MCF 10A (cell line): ENCODE data around the gene ADM2. TPM values are rescaled to one million over a fixed set of nuclear protein-coding genes. Genes with fewer than 3 reads are reported as not detected.

Experiments used
- BruUV-seq: library from RNA; stranded (reverse); fragments of 400-500 nt; replicated peaks from 2 replicates; lab custom pipeline; 2021; lab: Mats Ljungman, UMichigan
- CTCF ChIA-PET: fragments of 300-600 bp; sonication (Branson Sonifier 250); formaldehyde crosslinking; extraction: SDS; loops from one replicate; lab custom pipeline; 2021; ENCODE audit warnings: antibody characterized with exemption, inconsistent platforms; lab: Yijun Ruan, JAX
- POLR2A ChIA-PET: fragments of 300-600, 350-650 bp; sonication (Branson Sonifier 250); formaldehyde crosslinking; extraction: SDS; loops from one replicate; lab custom pipeline; 2020; ENCODE audit warnings: antibody characterized with exemption, inconsistent platforms; lab: Yijun Ruan, JAX
- DNase-seq: peaks from one replicate; pipeline ENCODE4 v3.0.0-alpha.2; 2018; ENCODE audit not compliant: unreplicated experiment
- H3K27ac Mint-ChIP-seq: one replicate; pipeline ENCODE4 v1.8.0; 2022; ENCODE audit warnings: mild to moderate bottlenecking, low read depth, mixed read lengths; ENCODE audit not compliant: unreplicated experiment
- H3K27me3 Mint-ChIP-seq: one replicate; pipeline ENCODE4 v1.8.0; 2022; ENCODE audit warnings: mixed read lengths; ENCODE audit not compliant: insufficient read depth, unreplicated experiment
- H3K36me3 Mint-ChIP-seq: one replicate; pipeline ENCODE4 v1.8.0; 2022; ENCODE audit warnings: mild to moderate bottlenecking, moderate library complexity, mixed read lengths; ENCODE audit not compliant: insufficient read depth, unreplicated experiment
- H3K4me1 Mint-ChIP-seq: one replicate; pipeline ENCODE4 v1.8.0; 2022; ENCODE audit warnings: mixed read lengths; ENCODE audit not compliant: insufficient read depth, unreplicated experiment
- H3K4me3 Mint-ChIP-seq: one replicate; pipeline ENCODE4 v1.8.0; 2022; ENCODE audit warnings: mild to moderate bottlenecking, moderate library complexity, mixed read lengths; ENCODE audit not compliant: unreplicated experiment
- H3K9me3 Mint-ChIP-seq: one replicate; pipeline ENCODE4 v1.8.0; 2022; ENCODE audit warnings: mixed read lengths; ENCODE audit not compliant: unreplicated experiment
- CTCF ChIP-seq: fragments of 200-600 bp; IDR thresholded peaks from one replicate; pipeline ENCODE4 v1.8.0; 2022; ENCODE audit warnings: antibody characterized with exemption, mild to moderate bottlenecking; ENCODE audit not compliant: unreplicated experiment
- intact Hi-C: fragments of 100-400 bp; cut with micrococcal nuclease; formaldehyde crosslinking; loops from 2 replicates; pipeline ENCODE4 v1.14.1; 2022
- total RNA-seq: library from RNA; stranded (reverse); gene quantifications from 2 replicates; pipeline ENCODE4 v1.2.3, GENCODE V29; 2022

ADM2 gene
- total RNA-seq, 1 experiment from 2014 or later: 39.7 TPM

GRCh38 chr22:50490531-50491308 lies 9.4 kb downstream of the ADM2 start:
- intact Hi-C loops: loop anchor here (10.0 kb wide), 1 partner anchor 346 kb away; no protein-coding TSS in a partner anchor
- H3K4me3 Mint-ChIP-seq: no peak overlapping the region
- ChIA-PET CTCF (interaction anchor here (0.7 kb wide), 1 partner anchor 26 kb away, joined by 3 read pairs; no protein-coding TSS in a partner anchor), POLR2A (no interaction called here)
- H3K36me3 Mint-ChIP-seq: no peaks in the 10 kb centered on the region
- no peaks in the 10 kb centered on the region for H3K27me3 Mint-ChIP-seq
- H3K9me3 Mint-ChIP-seq: no peaks in the 10 kb centered on the region
- DNase-seq: no peak
- H3K4me1 Mint-ChIP-seq: peaks cover 7% of the 10 kb centered on the region
- TF ChIP-seq CTCF: no peak
- no peak overlapping the region for H3K27ac Mint-ChIP-seq
- BruUV-seq: no TSS peak

- Mint-ChIP-seq H3K4me1 (peaks cover 7% of the 10 kb centered on the region), H3K4me3 (no peak overlapping the region), H3K9me3 (no peaks in the 10 kb centered on the region), H3K27ac (no peak overlapping the region), H3K36me3 (no peaks in the 10 kb centered on the region), H3K27me3 (no peaks in the 10 kb centered on the region)
- no peak for TF ChIP-seq CTCF
- ChIA-PET POLR2A (interaction anchor here (1.2 kb wide), 1 partner anchor 125 kb away, joined by 3 read pairs; no protein-coding TSS in a partner anchor), CTCF (interaction anchor here (0.6 to 2.4 kb wide), 16 partner anchors 9 to 348 kb away, joined by 3 to 8 read pairs (median 4); partner anchors contain the start of genes HDAC10 and SCO2)
- no TSS peak for BruUV-seq
- intact Hi-C loops: loop anchor here (5.0 to 10.0 kb wide), 2 partner anchors 245 to 352 kb away; partner anchors contain the start of gene HDAC10
- DNase-seq: no peak
Measured at GRCh38 chr22:50497093-50497492, 15.8 kb downstream of the ADM2 start.

GRCh38 chr22:50498322-50498890 lies 17.1 kb downstream of the ADM2 start:
- Mint-ChIP-seq H3K27me3 (no peaks in the 10 kb centered on the region), H3K27ac (no peak overlapping the region), H3K9me3 (no peaks in the 10 kb centered on the region), H3K36me3 (no peaks in the 10 kb centered on the region), H3K4me3 (no peak overlapping the region), H3K4me1 (peaks cover 7% of the 10 kb centered on the region)
- peak; percentile 64 for TF ChIP-seq CTCF
- CTCF ChIA-PET: interaction anchor here (0.6 to 2.4 kb wide), 24 partner anchors 8 to 416 kb away, joined by 3 to 8 read pairs (median 4); partner anchors contain the start of genes HDAC10, SCO2 and SYCE3
- DNase-seq: peak; percentile 84
- POLR2A ChIA-PET: interaction anchor here (0.7 to 1.2 kb wide), 6 partner anchors 8 to 276 kb away, joined by 3 to 5 read pairs (median 4); partner anchors contain the start of genes LMF2, NCAPH2 and SCO2
- BruUV-seq: no TSS peak
- intact Hi-C loops: loop anchor here (1.0 to 10.0 kb wide), 4 partner anchors 14 to 354 kb away; partner anchors contain the start of gene HDAC10

- H3K4me1 Mint-ChIP-seq: peaks cover 7% of the 10 kb centered on the region
- no peak overlapping the region for H3K27ac Mint-ChIP-seq
- BruUV-seq: no TSS peak
- no peak overlapping the region for H3K4me3 Mint-ChIP-seq
- POLR2A ChIA-PET: interaction anchor here (0.7 kb wide), 1 partner anchor 118 kb away, joined by 3 read pairs; no protein-coding TSS in a partner anchor
- H3K27me3 Mint-ChIP-seq: no peaks in the 10 kb centered on the region
- no peak for DNase-seq
- intact Hi-C loops: no loop called here
- H3K36me3 Mint-ChIP-seq: no peaks in the 10 kb centered on the region
- H3K9me3 Mint-ChIP-seq: no peaks in the 10 kb centered on the region
- CTCF ChIA-PET: interaction anchor here (0.7 kb wide), 1 partner anchor 26 kb away, joined by 3 read pairs; no protein-coding TSS in a partner anchor
- TF ChIP-seq CTCF: no peak
Measured at GRCh38 chr22:50500452-50500851, 19.1 kb downstream of the ADM2 start.
